IPS DF 4.7 (cell line): Measurements from ENCODE around the gene TWF2.
A peak's percentile ranks its signal among the peaks of the same experiment; 100 is the strongest.

Experiments used
- DNase-seq: peaks from one replicate; pipeline ENCODE4 v3.0.0-alpha.2; 2013; ENCODE audit warnings: low spot score; ENCODE audit errors: extremely low read depth

The TWF2 gene

GRCh38 chr3:52204337-52205073, 34.5 kb downstream of the TWF2 start:
- no peak for DNase-seq

DNA sequence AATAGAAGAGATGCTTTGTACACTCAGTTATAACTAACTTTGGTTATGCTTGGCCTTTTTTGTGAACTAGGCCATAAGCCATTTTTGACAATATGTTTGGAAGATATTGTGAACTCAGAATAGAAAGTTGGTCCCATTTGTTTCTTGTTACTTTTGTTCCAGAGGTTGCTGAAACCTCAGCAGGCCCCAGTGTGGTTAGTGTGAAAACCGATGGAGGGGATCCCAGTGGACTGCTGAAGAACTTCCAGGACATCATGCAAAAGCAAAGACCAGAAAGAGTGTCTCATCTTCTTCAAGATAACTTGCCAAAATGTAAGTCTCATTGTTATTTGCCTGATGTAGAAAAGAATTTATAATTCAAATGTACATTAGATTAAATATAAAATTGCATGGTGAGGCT, 35.3 kb downstream of the TWF2 start:
- DNase-seq, result no peak

- DNase-seq, result no peak
Measured at GRCh38 chr3:52202384-52203077, 36.4 kb downstream of the TWF2 start.

DNA sequence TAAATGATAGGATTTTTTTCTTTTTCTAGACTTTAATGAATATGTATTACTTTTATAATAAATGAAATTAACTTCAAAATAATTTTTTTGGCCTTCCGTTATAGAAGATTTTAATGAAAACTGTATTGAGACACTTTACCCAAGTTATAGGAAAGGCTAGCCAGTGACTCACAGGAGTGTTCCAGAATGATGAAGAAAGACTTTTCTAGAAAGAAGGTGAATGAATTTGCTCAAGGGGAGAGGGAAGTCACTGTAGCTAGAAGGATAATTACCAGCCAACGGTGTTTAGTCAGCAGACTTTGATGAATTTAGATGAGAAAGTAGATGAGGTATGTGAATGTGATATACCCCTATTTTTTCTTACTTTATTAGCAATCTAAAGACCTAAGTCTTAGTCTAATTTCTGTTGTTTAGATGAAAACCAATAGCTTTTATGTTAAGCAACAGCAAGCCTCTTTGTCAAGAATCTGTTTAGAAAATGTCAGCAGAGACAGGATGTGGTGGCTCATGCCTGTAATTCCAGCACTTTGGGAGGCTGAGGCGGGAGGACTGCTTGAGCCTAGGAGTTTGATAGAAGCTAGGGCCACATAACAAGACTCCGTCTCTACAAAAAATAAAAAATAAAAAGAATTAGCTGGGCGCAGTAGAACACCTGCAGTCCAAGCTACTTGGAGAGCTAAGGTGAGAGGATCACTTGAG, 37.8 kb downstream of the TWF2 start:
- no peak for DNase-seq

DNA sequence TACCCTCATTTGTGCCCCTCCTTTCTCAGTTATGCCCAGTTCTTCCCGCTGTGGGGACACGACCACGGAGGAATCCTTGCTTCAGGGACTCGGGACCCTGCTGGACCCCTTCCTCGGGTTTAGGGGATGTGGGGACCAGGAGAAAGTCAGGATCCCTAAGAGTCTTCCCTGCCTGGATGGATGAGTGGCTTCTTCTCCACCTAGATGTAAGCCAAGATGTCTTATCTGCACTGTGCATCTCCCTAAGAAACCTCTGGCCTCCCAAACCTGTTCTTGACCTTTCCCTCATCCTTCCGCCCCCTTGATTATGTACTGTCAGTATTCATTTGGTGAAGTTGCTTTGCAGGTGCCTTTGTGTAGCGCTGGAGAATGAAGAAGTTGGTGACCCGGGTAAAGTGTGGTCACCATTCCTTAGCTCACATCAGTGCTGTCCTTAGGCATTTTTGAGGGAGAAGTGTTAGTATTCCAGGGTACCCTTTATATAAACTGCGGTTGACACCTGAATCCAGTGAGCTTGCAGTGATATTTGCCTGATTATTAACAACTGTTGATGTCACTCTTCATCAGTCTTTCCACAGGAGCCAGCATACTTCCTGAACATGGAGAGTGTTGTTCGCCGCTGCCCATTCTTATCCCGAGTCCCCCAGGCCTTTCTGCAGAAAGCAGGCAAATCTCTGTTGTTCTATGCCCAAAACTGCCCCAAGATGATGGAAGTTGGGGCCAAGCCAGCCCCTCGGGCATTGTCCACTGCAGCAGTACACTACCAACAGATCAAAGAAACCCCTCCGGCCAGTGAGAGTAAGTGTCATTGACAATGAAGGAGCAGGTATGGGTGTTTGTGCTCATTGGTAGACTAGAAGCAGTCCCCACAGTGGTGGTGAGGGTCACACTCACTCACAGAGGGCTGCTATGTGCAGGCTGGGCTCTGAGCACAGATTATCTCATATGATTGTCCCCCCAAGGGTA, 40.0 kb downstream of the TWF2 start:
- DNase-seq, result no peak

GRCh38 chr3:52197842-52198625, 40.9 kb downstream of the TWF2 start, which contains the start of gene ALAS1:
Gene ALAS1 (plus strand): TSS chr3:52198160. CDS start chr3:52199242, 1,082 bp downstream.
- DNase-seq, result peak; percentile 36

DNA sequence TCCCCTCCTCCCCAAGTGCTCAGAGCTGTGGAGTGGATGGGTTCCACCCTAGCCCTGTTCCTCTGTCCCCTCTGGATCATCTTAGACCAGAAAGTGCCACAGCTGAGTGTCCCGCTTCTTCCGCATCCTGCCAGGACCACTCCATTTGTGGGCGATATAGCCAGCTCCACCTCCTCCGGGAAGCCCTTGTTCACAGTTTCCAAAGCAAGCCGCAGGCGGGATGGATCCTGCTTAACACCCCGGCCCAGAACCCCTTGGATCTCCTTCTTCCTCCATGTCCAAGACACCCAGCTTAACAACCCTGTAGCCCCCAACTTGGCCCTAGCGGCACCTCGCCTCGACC, 41.5 kb downstream of the TWF2 start:
- DNase-seq, result no peak

DNA sequence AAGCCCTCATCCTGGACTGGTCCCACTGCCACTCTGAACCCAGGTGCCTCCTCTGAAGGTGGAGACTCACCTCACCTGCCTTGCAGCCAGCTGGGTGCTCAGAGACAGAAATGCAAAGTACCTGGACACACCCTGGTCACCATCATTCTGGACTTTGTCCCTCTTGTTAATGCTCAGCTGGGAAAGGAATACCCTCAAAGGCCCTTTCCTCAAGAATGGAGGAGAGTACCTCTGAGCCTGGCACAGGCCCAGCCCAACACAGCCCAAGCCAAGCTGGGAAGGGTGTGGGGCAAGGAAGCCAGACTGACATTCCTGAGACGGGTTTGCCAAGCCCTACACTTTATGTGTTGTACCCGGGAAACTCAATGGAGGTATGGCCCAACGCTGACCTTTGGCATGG, 42.0 kb downstream of the TWF2 start:
- no peak for DNase-seq

DNA sequence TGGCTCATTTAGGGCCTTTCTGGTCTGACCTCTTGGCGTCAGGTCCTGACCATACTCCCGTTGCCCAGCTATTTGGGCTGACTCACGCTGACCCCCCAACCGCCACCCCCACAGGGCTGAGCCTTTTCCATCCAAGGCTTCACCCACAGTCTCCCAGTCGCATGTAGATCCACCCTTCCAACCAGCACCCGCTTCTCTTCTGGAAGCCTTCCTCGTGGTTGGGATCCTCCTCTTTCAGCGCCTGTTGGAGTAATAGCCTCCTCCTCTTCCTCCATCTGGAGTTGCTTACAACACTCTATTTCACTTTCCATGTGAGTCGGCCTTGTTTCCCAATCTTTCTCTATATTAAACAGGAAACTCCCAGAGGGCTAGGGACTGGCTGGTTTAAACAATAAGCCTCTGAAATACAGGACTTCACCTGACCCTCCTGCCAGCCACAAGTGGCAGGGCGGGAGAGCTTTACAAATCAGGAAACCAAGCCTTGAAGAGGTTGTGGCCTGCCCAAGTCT, 43.1 kb downstream of the TWF2 start:
- no peak for DNase-seq

DNA sequence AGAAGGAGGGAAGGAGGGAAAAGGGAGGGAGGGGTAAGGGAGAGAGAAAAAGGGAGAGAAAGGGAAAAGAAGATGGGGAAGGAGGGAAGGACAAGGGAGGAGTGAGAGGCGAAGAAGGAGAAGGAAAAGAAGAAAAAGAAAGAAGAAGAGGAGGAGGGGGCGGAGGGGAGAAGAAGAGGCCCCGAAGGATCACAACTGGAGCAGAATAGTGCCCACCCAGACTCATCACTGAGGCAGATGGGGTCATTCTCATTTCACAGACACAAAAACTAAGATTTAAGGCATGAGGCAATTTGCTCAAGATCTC, 43.7 kb downstream of the TWF2 start:
- DNase-seq, result no peak

DNA sequence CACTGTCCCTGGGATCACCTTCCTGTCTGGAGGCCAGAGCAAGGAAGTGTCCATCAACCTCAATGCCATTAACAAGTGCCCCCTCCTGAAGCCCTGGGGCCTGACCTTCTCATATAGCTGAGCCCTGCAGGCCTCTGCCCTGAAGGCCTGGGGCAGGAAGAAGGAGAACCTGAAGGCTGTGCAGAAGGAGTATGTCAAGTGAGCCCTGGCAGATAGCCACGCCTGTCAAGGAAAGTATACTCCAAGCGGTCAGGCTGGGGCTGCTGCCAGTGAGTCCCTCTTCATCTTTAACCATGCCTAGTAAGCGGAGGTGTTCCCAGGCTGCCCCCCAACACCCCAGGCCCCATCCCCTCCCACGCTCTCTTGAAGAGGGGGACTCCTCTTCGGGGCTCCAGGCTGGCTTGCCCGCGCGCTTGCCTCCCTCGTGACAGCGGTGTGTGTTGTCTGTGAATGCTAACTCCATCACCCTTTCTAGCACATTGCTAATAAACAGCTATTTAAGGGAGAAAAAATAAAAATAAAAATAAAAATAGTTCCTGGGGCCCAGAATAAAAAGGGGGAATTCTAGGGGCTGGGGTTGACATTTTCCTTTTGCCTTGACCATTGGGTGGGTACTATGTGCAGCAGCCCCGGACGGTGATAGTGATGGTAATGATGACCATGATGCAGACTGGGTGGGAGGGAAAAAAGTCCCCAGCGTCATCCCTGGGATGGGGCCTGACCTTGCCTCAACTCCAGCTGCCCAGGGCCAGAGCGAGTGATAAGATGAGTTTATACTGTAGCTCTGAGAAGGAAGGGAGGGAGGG, 44.3 kb downstream of the TWF2 start:
- no peak for DNase-seq

- DNase-seq, result no peak
Measured at GRCh38 chr3:52193065-52193464, 45.9 kb downstream of the TWF2 start.

DNA sequence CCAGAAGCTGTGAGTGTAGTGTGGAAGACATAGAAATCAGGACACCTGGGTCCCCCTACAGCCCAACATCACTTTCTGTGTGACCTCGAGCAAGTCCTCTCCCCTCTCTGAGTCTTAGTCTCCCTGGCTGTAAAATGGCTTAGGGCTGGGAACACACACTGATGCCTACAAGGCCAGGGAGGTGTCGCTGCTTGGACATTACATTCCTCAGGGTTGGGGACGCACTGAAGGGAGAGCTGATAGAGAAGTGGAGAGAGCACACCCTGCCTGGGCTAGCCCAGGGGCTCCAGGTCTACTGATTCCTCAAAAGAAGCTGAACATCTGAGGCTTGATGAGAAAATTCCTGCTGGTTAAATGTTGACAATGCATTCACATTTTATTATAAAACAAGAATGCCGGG, 47.3 kb downstream of the TWF2 start:
- DNase-seq, result no peak

- DNase-seq, result no peak
Measured at GRCh38 chr3:52190294-52191074, 48.5 kb downstream of the TWF2 start.

- DNase-seq, result no peak
Measured at GRCh38 chr3:52188556-52188955, 50.4 kb downstream of the TWF2 start.

- DNase-seq, result no peak
Measured at GRCh38 chr3:52186729-52187128, 52.2 kb downstream of the TWF2 start.

DNA sequence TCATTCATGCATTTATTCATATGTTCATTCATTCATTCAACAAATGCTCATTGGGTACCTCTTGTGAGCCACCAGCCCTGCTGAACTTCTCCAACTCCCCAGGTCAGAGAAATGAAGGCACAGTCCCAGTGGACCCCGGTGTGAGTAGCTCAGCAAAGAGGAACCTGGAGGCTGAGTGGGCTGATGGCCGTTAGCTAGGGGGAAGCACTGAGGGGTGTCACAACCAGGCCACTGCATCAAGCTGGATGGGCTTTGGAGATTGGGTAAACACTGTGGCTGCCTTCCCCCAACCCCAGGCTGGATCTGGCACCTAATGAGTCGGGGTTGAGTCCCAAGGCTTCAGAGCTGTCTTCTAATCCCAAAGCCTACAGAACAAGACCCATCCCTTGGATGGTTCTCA, 53.1 kb downstream of the TWF2 start:
- DNase-seq, result no peak

DNA sequence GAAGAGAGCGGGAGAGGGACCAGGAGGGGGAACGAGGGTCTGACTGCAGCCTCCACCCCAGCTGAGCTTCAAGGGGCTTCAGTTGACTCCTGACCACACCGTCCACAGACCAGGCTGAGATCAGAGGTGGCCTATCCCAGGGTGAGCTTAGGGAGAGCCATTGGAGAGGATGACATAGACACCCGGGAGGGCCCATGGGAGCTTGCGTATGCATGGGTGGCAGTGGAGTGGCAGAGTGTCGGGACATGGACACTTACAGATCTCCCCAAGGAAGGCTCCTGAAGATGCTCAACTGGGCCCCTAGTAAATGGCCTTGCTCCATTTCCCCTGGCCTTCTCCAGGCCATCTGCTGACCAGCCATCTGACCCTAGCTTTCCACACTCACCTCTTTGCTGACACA, 53.6 kb downstream of the TWF2 start:
- DNase-seq, result no peak

- no peak for DNase-seq
Measured at GRCh38 chr3:52184690-52185089, 54.3 kb downstream of the TWF2 start.
